ENCODE results near the gene ABCA8. TPM values are rescaled to one million over a fixed set of nuclear protein-coding genes. Genes with fewer than 3 reads are reported as not detected.

Gene ABCA8
- total and polyA plus RNA-seq, 10 of the 15 experiments (the other 5 are each of a cell fraction or from before 2014, with no cell fraction given) = 0.05 to 0.15 TPM; not detected in 8

DNA sequence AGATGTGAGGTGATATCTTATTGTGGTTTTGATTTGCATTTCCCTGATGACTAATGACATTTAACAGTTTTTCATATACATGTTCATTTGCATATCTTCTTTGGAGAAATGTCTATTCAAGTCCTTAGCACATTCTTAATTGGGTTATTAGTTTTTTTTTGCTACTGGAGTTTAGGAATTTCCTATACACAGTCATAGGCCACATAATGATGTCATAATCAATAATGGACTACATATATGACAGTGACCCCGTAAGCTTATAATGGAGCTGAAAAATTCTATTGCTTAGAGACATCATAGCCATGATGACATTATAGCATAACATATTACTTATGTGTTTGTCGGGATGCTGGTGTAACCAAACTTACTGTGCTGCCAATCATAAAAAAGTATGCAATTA lies 83.7 kb downstream of the ABCA8 start:
- FAIRE-seq = no peak
- RAD21 ChIA-PET (ENCODE audit: unreplicated experiment) = no interaction called here
- in situ Hi-C loops (cut with MboI) = no loop called here

More for the DNA sequence above, 83.7 kb downstream of the ABCA8 start:
- Histone ChIP-seq H4K20me1 (ENCODE audit: control insufficient read depth, insufficient read depth) (no peaks in the 10 kb centered on the region), H3K27me3 (replicated peaks in 1 of 2; ENCODE audit: control insufficient read depth in 2 of 2, insufficient read depth in 2 of 2, low read length in 1 of 2) (no peaks in the 10 kb centered on the region), H3K9ac (ENCODE audit: control insufficient read depth, insufficient read depth, low read length) (no peak overlapping the region), H3K4me1 (ENCODE audit: control insufficient read depth, insufficient read depth, low read length) (no peaks in the 10 kb centered on the region), H3K36me3 (ENCODE audit: control insufficient read depth in 2 of 2, insufficient read depth in 2 of 2, low read length in 1 of 2) (no peaks in the 10 kb centered on the region), H2AFZ (ENCODE audit: control insufficient read depth, low read depth, low read length) (no peak overlapping the region), H3K79me2 (ENCODE audit: control insufficient read depth, insufficient read depth, low read length) (no peaks in the 10 kb centered on the region), H3K4me2 (ENCODE audit: control insufficient read depth, insufficient read depth) (no peak overlapping the region), H3K27ac (ENCODE audit: control insufficient read depth, insufficient read depth) (no peak overlapping the region), H3K9me3 (replicated peaks; ENCODE audit: control insufficient read depth, insufficient read depth, low read length) (no peaks in the 10 kb centered on the region), H3K4me3 (no peak overlapping the region)
- ChIA-PET POLR2A (no interaction called here), SMC1A (ENCODE audit: uncharacterized antibody, unreplicated experiment) (no interaction called here), CTCF (no interaction called here)
- ATAC-seq (no peak), DNase-seq (ENCODE audit: low read depth, low spot score) (no peak)
- intact Hi-C loops (cut with micrococcal nuclease; ENCODE audit: unreplicated experiment) = no loop called here
- TF ChIP-seq USF1 (IDR thresholded peaks at IDR 0.05; ENCODE audit: borderline replicate concordance, extremely low read length, insufficient read depth, low read depth, low read length) (no peak), HSF1 (IDR thresholded peaks at IDR 0.05; ENCODE audit: low read depth, low read length) (no peak), BRCA1 (IDR thresholded peaks at IDR 0.05; ENCODE audit: low read depth, low read length) (no peak), MTA3 (IDR thresholded peaks at IDR 0.05; ENCODE audit: borderline replicate concordance, low read length) (no peak), BHLHE40 (IDR thresholded peaks at IDR 0.05; ENCODE audit: borderline replicate concordance in 1 of 2, low read depth in 2 of 2, low read length in 1 of 2) (no peak)
- 48% methylated on average over 2 of the region's 2 CpGs for WGBS (ENCODE audit: insufficient coverage, insufficient replicate concordance, low lambda C conversion rate, missing lambda C conversion rate)
- BruUV-seq (replicated peaks) = no TSS peak

Data from GM12878 (cell line).